ENCODE results near the gene PSAT1. TPM values are rescaled to one million over a fixed set of nuclear protein-coding genes. Genes with fewer than 3 reads are reported as not detected.
A peak's percentile ranks its signal among the peaks of the same experiment; 100 is the strongest.

PSAT1 gene
- total RNA-seq, 1 donor from 2014 or later = 66.5 TPM

- intact Hi-C loops (cut with micrococcal nuclease) = loop anchor here (2.0 to 5.0 kb wide), 3 partner anchors 34 to 264 kb away; partner anchors contain the start of genes CEP78 and GNAQ
- Mint-ChIP-seq H3K27ac (peak overlapping the region; percentile 93), H3K36me3 (ENCODE audit: low read depth) (peaks cover 27% of the 10 kb centered on the region), H3K9me3 (no peaks in the 10 kb centered on the region), H3K4me3 (ENCODE audit: low read depth) (peak overlapping the region; percentile 92), H3K4me1 (ENCODE audit: low read depth) (peaks cover 41% of the 10 kb centered on the region), H3K27me3 (ENCODE audit: low read depth) (no peaks in the 10 kb centered on the region)
- no peak for DNase-seq (ENCODE audit: low spot score)
These were observed 578 bp upstream of the PSAT1 start for GRCh38 chr9:78296201-78296892.

- Mint-ChIP-seq H3K4me1 (ENCODE audit: low read depth) (peaks cover 36% of the 10 kb centered on the region), H3K4me3 (ENCODE audit: low read depth) (peak overlapping the region; percentile 92), H3K36me3 (ENCODE audit: low read depth) (peaks cover 37% of the 10 kb centered on the region), H3K9me3 (no peaks in the 10 kb centered on the region), H3K27me3 (ENCODE audit: low read depth) (no peaks in the 10 kb centered on the region), H3K27ac (peak overlapping the region; percentile 93)
- intact Hi-C loops (cut with micrococcal nuclease) = loop anchor here (2.0 to 5.0 kb wide), 3 partner anchors 35 to 265 kb away; partner anchors contain the start of genes CEP78 and GNAQ
- DNase-seq (ENCODE audit: low spot score) = no peak
These were observed 692 bp downstream of the PSAT1 start for GRCh38 chr9:78297672-78297961.

GRCh38 chr9:78298046-78298765 is 1.3 kb downstream of the PSAT1 start:
- intact Hi-C loops (cut with micrococcal nuclease) = loop anchor here (5.0 kb wide), 2 partner anchors 36 to 266 kb away; partner anchors contain the start of gene GNAQ
- H3K9me3 Mint-ChIP-seq = no peaks in the 10 kb centered on the region
- peaks cover 40% of the 10 kb centered on the region for H3K36me3 Mint-ChIP-seq (ENCODE audit: low read depth)
- no peak for DNase-seq (ENCODE audit: low spot score)
- H3K27ac Mint-ChIP-seq = peak overlapping the region; percentile 93
- peaks cover 31% of the 10 kb centered on the region for H3K4me1 Mint-ChIP-seq (ENCODE audit: low read depth)
- peak overlapping the region; percentile 92 for H3K4me3 Mint-ChIP-seq (ENCODE audit: low read depth)
- H3K27me3 Mint-ChIP-seq (ENCODE audit: low read depth) = no peaks in the 10 kb centered on the region

DNA sequence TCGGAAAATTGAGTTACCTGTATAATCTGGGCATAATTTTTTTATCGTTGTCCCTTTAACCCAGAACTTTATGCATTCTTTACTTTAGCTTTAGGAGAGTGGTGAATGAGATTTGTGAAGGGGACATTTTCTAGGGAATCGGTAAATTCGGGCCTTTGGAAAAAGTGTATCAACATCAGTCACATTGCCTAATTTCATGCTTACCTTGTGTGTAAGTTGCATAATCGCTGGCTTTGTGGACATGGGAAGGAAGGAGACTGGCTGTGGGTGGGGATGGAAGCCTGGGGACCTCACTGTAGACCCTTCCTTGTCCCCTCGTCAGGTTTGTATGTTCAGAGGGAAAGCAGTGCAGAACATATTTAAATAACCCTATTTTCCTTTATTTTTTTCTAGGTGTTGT is 3.3 kb downstream of the PSAT1 start:
- H3K4me3 Mint-ChIP-seq (ENCODE audit: low read depth) = no peak overlapping the region
- DNase-seq (ENCODE audit: low spot score) = no peak
- peaks cover 30% of the 10 kb centered on the region for H3K4me1 Mint-ChIP-seq (ENCODE audit: low read depth)
- intact Hi-C loops (cut with micrococcal nuclease) = no loop called here
- no peaks in the 10 kb centered on the region for H3K27me3 Mint-ChIP-seq (ENCODE audit: low read depth)
- H3K27ac Mint-ChIP-seq = no peak overlapping the region
- peaks cover 58% of the 10 kb centered on the region for H3K36me3 Mint-ChIP-seq (ENCODE audit: low read depth)
- H3K9me3 Mint-ChIP-seq = no peaks in the 10 kb centered on the region

- peaks cover 69% of the 10 kb centered on the region for H3K36me3 Mint-ChIP-seq (ENCODE audit: low read depth)
- intact Hi-C loops (cut with micrococcal nuclease) = no loop called here
- DNase-seq (ENCODE audit: low spot score) = no peak
- H3K9me3 Mint-ChIP-seq = no peaks in the 10 kb centered on the region
- peaks cover 22% of the 10 kb centered on the region for H3K4me1 Mint-ChIP-seq (ENCODE audit: low read depth)
- H3K27ac Mint-ChIP-seq = no peak overlapping the region
- no peak overlapping the region for H3K4me3 Mint-ChIP-seq (ENCODE audit: low read depth)
- H3K27me3 Mint-ChIP-seq (ENCODE audit: low read depth) = no peaks in the 10 kb centered on the region
These were observed 4.5 kb downstream of the PSAT1 start for GRCh38 chr9:78301466-78301865.

- Mint-ChIP-seq H3K27ac (no peak overlapping the region), H3K4me1 (ENCODE audit: low read depth) (peaks cover 16% of the 10 kb centered on the region), H3K27me3 (ENCODE audit: low read depth) (no peaks in the 10 kb centered on the region), H3K9me3 (no peaks in the 10 kb centered on the region), H3K36me3 (ENCODE audit: low read depth) (peaks cover 82% of the 10 kb centered on the region), H3K4me3 (ENCODE audit: low read depth) (no peak overlapping the region)
- intact Hi-C loops (cut with micrococcal nuclease) = no loop called here
- DNase-seq (ENCODE audit: low spot score) = no peak
These were observed 6.6 kb downstream of the PSAT1 start for GRCh38 chr9:78303377-78304062.

DNA sequence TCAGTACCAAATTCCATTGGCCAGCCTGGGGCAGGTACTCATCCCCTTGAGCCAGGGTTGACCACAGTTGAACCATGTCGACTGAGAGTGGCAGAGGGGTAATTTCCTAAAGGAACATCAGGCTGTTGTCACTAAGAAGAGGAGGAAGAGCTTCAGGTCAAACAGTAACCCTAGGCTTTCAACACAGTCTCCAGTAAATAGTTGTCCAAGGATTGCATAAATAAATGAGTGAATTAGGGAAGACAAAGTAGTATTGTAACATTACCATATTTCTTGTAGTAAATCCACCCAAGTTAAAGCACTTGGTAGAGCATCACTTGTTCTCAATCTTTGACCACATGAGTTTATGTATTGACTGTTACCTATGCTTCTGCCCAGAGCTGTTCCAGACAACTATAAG is 7.4 kb downstream of the PSAT1 start:
- Mint-ChIP-seq H3K9me3 (no peaks in the 10 kb centered on the region), H3K4me1 (ENCODE audit: low read depth) (peaks cover 14% of the 10 kb centered on the region), H3K27me3 (ENCODE audit: low read depth) (no peaks in the 10 kb centered on the region), H3K36me3 (ENCODE audit: low read depth) (peaks cover 80% of the 10 kb centered on the region), H3K27ac (no peak overlapping the region), H3K4me3 (ENCODE audit: low read depth) (no peak overlapping the region)
- no peak for DNase-seq (ENCODE audit: low spot score)
- intact Hi-C loops (cut with micrococcal nuclease) = no loop called here

DNA sequence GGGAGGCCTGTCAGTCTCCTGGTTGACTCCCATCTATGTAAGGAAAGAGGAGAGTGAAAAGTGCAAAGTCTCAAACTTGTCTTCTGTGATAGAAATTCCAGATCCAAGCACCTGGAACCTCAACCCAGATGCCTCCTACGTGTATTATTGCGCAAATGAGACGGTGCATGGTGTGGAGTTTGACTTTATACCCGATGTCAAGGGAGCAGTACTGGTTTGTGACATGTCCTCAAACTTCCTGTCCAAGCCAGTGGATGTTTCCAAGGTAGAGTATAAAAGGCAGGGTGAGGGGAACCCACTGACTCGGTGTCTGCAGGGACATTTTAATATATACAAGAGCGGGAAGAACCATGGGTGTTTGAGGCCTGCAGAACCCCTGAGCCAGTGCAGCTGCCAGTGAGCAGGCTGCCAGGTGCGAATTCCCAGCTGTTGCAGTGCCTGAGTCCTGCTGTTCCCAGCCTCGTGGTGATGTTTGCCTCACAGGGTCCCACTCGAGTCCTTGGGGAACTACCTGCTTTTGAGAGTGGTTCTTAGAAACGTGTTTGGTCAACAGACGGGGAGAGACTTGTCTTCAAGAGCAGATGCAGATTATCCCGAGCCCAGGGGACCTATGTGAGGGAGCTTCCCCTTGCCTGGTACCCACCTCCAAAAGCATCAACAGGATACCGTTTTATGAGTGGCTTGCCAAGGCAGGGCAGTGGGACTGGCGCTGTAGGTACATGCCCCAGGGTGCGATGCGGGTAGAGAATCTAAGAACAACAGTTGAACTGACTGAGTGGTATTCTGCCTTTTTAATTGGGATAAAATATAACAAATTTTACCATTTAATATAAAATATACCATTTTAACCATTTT is 9.5 kb downstream of the PSAT1 start:
- H3K27me3 Mint-ChIP-seq (ENCODE audit: low read depth) = no peaks in the 10 kb centered on the region
- H3K4me1 Mint-ChIP-seq (ENCODE audit: low read depth) = peaks cover 6% of the 10 kb centered on the region
- no peaks in the 10 kb centered on the region for H3K9me3 Mint-ChIP-seq
- no peak for DNase-seq (ENCODE audit: low spot score)
- H3K27ac Mint-ChIP-seq = no peak overlapping the region
- peaks cover 84% of the 10 kb centered on the region for H3K36me3 Mint-ChIP-seq (ENCODE audit: low read depth)
- no peak overlapping the region for H3K4me3 Mint-ChIP-seq (ENCODE audit: low read depth)
- intact Hi-C loops (cut with micrococcal nuclease) = no loop called here

DNA sequence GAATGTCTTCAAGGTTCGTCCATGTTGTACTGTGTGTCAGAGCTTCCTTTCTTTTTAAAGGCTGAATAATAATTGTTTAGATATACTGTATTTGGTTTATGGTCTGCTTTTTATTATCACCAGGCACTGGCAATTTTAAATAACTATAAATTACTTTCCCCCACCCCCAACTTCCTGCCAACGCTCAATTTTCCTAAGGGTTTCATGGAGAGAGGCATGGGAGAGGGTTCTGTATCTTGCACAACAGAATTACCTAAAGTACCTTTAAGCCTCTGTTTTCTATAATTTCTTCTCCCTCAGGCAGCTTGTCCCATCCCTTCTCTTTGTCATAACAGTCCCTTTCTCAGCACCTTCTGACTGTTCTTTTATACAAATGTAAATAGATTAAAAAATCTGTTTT is 10.4 kb downstream of the PSAT1 start:
- intact Hi-C loops (cut with micrococcal nuclease) = no loop called here
- peaks cover 4% of the 10 kb centered on the region for H3K4me1 Mint-ChIP-seq (ENCODE audit: low read depth)
- no peaks in the 10 kb centered on the region for H3K27me3 Mint-ChIP-seq (ENCODE audit: low read depth)
- H3K4me3 Mint-ChIP-seq (ENCODE audit: low read depth) = no peak overlapping the region
- no peak for DNase-seq (ENCODE audit: low spot score)
- no peak overlapping the region for H3K27ac Mint-ChIP-seq
- no peaks in the 10 kb centered on the region for H3K9me3 Mint-ChIP-seq
- peaks cover 81% of the 10 kb centered on the region for H3K36me3 Mint-ChIP-seq (ENCODE audit: low read depth)

DNA sequence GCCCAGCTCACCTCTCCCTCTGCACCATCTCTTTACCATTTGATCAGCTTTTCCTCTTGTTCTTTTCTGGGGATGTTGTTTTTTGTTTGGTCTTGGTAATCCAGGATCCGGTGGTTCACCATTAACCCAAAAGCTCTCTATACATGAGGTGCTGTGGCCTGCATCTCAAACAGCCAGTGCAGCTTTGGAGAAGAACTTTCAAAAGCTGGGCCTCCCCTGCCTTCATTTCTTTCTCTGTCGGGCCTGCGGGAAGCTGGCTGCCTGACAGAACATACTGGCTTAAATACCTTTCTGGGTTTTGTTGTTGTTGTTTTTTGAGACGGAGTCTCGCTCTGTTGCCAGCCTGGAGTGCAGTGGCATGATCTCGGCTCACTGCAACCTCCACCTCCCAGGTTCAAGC is 12.1 kb downstream of the PSAT1 start:
- intact Hi-C loops (cut with micrococcal nuclease) = no loop called here
- H3K4me3 Mint-ChIP-seq (ENCODE audit: low read depth) = no peak overlapping the region
- no peak overlapping the region for H3K27ac Mint-ChIP-seq
- no peak for DNase-seq (ENCODE audit: low spot score)
- H3K36me3 Mint-ChIP-seq (ENCODE audit: low read depth) = peaks cover 76% of the 10 kb centered on the region
- no peaks in the 10 kb centered on the region for H3K27me3 Mint-ChIP-seq (ENCODE audit: low read depth)
- H3K9me3 Mint-ChIP-seq = no peaks in the 10 kb centered on the region
- peaks cover 3% of the 10 kb centered on the region for H3K4me1 Mint-ChIP-seq (ENCODE audit: low read depth)

DNA sequence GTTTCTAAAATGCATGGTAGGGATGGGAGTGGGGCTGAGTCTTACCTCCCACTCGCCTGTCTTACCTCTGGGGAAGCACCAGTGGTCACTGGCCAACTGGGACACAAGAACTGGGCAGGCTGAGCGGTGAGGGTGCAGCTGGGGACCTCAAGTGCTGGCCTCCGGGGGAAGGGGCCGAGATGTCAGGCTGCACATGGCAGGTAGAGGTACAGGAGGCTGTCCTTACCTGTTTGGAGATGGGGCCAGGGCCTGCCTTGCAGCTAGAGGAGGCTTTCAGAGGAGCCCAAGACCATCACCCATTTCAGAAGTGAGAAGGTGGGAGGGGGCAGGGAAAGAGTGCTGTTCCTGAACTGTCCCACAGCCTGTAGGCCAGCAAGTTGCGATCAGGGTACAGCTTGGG is 14.2 kb downstream of the PSAT1 start:
- DNase-seq (ENCODE audit: low spot score) = no peak
- Mint-ChIP-seq H3K9me3 (no peaks in the 10 kb centered on the region), H3K27ac (no peak overlapping the region), H3K4me3 (ENCODE audit: low read depth) (no peak overlapping the region), H3K27me3 (ENCODE audit: low read depth) (no peaks in the 10 kb centered on the region), H3K36me3 (ENCODE audit: low read depth) (peaks cover 66% of the 10 kb centered on the region), H3K4me1 (ENCODE audit: low read depth) (no peaks in the 10 kb centered on the region)
- intact Hi-C loops (cut with micrococcal nuclease) = no loop called here

GRCh38 chr9:78311886-78312524 is 15.1 kb downstream of the PSAT1 start:
- intact Hi-C loops (cut with micrococcal nuclease) = no loop called here
- Mint-ChIP-seq H3K9me3 (no peaks in the 10 kb centered on the region), H3K4me3 (ENCODE audit: low read depth) (no peak overlapping the region), H3K4me1 (ENCODE audit: low read depth) (peaks cover 4% of the 10 kb centered on the region), H3K27me3 (ENCODE audit: low read depth) (no peaks in the 10 kb centered on the region), H3K36me3 (ENCODE audit: low read depth) (peaks cover 66% of the 10 kb centered on the region), H3K27ac (no peak overlapping the region)
- no peak for DNase-seq (ENCODE audit: low spot score)

Measured in activated T-helper 2 cell treated with anti-CD3 and anti-CD28 coated beads, Interferon-gamma antibody, Interleukin-2, Interleukin-4, amounts not matched to agents 10 μg/mL and 5 μg/mL and 100 μg/mL, durations not matched to agents 14 hours and 24 hours and 36 hours (primary cell).